GM18909 (cell line): ENCODE measurements around the gene OR1N1.
"Not testable (repeated sequence)": the region's sequence is repeated elsewhere in the genome, so short reads cannot be mapped to it uniquely, and the experiment has no call there.

ENCODE experiments used
- ATAC-seq: cut with Tn5 transposase; IDR thresholded peaks from one replicate; pipeline ENCODE4 v1.9.1; 2021; ENCODE audit warnings: mild to moderate bottlenecking; ENCODE audit not compliant: unreplicated experiment, poor library complexity

OR1N1 gene, protein sequence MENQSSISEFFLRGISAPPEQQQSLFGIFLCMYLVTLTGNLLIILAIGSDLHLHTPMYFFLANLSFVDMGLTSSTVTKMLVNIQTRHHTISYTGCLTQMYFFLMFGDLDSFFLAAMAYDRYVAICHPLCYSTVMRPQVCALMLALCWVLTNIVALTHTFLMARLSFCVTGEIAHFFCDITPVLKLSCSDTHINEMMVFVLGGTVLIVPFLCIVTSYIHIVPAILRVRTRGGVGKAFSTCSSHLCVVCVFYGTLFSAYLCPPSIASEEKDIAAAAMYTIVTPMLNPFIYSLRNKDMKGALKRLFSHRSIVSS

DNA sequence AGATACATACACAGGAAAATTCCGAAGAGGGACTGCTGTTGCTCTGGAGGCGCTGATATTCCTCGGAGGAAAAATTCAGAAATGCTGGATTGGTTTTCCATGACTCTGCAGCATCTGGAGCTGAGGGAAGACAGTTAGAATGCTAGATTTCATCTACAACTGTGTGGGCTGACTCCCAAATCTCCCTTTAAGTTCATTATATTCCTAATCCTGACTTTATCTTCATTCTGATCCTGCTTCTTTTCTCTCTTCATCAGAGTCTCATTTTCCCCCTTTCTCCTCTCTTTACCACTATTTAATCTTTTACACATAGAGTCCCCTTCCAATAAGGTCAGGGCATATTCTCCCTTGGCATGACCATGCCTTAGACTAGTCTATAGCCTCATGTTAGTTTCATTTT, at the start of gene OR1N1:
Gene OR1N1, minus strand, starts transcription at position 101 of the 400 bp plus-strand sequence. Its CDS starts 0 bp downstream, at position 101.
- ATAC-seq = no peak

DNA sequence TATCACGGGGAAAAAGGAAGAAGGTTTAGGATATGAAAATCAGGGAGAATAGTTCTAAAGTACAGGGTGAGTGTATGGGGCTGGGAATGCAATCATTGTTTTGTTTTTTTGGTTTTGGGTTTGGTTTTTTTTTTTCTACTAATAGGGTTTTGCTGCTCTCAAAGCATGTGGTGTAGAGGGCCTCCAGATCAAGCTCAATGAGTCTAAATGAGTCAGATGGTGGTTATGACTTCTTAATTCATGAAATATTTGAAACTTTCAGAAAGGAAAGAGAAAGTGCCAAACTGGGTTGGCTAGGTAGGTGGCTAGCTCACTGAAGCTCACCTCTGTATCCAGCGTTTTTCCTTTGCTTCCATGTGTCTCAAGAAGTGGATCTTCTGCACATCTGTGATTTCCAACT, 45.4 kb upstream of the OR1N1 start:
- ATAC-seq = no peak

DNA sequence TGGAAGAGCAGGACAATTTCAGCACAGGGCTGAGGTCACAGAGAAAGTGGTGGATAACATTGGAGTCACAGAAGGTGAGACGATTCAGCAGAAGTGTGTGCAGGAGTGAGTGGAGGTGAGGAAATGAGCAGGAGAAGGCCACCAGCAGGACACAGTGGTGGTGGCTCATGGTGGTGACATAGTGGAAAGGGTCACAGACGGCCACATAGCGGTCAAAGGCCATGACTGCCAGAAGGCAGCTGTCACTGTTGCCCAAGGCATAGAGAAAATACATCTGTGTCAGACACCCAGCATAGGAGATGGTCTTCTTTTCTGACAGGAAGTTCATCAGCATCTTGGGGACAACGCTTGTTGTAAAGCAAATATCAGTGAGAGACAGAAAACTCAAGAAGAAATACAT, 40.8 kb upstream of the OR1N1 start:
- no peak for ATAC-seq

DNA sequence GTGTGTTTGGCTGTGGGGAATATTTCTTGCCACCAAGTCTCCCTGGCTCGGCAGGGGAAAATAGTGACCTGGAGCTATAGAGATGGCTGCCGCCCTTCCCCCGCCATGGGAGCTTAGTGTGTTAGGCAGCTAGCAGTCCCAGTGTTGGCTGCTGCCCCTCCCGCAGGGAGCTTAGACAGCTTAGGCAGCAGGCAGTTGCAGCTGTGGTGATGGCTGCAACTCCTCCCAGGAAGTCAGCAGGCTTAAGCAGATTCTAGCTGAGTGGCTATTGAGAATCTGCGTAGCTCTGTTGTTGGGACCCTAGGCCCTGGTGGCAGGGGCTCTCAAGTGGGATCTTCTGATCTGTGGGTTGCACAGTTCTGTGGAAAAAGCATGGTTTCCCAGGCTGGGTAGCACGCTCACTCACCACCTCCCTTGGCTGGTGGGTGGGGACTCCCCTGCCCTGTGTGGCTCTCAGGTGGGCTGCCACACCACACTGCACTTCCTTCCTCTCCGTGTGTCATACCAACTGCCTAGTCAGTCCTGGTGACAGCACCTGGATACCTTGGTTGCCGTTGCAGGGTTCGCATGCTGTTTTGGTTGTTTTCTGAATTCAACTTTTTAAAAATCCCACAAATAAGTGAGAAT, 35.2 kb upstream of the OR1N1 start:
- ATAC-seq = no peak

DNA sequence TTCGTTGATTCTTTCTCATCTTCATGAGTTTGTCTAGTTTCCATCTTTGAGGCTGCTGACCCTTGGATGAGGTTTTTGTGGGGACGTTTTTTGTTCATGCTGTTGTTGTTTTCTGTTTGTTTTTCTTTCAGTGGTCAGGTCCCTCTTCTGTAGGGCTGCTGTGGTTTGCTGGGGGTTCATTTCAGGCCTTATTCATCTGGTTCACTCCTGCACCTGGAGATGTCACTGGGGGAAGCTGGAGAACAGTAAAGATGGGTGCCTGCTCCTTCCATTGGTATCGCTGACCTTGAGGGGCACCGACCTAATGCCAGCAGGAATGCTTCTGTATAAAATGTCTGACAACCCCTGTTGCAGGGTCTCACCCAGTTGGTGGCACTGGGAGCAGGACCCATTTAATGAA, 34.4 kb upstream of the OR1N1 start:
- no peak for ATAC-seq

DNA sequence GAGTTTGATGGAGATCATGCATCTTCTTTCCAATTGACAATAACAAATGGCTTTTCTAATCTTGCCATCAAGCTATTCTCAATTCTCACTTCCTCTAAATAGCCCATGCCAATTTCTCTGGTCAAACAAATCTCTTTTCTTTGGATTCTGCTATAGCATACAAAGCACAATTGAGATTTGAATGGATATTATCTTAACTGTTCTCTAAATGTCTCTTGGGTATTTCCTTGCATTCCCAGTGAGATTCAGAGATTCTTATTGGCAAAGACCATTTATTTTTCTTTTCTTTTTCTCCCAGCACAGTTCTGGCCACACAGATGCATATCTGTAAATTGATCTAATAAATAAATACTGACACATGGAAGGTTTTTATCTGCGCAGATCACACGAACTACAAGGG, 25.7 kb upstream of the OR1N1 start, which contains the start of gene OR1N2:
Gene OR1N2, plus strand, starts transcription at position 301 of the 400 bp plus-strand sequence. CDS start 100 bp downstream, outside the sequence.
- no peak for ATAC-seq

DNA sequence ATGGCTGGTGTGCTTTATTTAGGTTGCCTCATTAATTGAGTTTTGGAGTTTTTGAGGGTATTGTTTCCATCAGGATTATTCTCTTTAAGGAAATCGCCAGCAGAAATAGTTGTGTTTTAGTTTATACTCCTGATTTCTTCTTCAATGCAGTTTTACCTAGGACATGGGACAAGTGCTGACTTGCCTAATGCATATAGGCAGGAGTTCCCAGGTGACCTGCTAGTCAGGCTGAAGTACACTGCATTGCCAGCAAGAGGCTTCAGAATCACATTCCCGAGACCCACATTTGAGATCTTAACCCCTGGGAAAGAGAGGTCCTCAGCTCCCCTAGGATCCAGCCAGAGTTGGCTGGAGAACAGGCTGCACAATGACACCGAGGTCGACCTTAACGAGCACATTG, 24.3 kb upstream of the OR1N1 start:
- ATAC-seq = no peak

DNA sequence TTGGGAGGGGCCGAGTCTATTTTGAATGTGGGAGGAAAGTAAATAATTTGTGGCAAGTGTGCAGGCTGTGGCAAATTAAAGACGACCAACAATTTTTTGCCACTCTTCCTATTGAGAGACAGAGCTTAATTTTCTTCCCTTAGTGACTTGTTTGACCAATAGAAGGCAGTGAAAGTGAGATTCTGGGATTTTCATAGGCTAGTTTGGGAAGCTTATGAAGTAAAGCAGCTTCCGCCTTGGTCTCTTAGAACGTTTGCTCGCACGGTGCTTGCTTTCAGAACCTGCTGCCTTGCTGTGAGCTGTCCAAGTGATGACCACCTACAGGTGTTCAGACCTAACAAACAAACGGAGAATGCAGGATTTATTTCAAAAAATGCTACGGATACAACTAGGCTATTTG, 19.1 kb upstream of the OR1N1 start:
- ATAC-seq = no peak

DNA sequence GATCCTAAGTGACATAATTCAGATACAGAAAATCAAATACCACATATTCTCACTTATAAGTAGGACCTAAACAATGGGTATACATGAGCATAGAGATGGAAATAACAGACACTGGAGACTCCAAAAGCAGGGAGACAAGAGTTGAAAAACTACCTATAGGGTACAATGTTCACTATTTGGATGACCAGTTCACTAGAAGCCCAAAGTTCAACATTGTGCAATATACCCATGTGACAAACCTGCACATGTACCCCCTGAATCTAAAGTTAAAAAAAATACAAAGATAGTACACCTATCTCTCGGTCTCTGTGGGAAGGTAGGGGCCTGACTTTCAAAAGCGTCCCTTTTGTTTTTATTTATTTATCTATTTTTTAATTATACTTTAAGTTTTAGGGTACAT, 11.7 kb upstream of the OR1N1 start:
- no peak for ATAC-seq

DNA sequence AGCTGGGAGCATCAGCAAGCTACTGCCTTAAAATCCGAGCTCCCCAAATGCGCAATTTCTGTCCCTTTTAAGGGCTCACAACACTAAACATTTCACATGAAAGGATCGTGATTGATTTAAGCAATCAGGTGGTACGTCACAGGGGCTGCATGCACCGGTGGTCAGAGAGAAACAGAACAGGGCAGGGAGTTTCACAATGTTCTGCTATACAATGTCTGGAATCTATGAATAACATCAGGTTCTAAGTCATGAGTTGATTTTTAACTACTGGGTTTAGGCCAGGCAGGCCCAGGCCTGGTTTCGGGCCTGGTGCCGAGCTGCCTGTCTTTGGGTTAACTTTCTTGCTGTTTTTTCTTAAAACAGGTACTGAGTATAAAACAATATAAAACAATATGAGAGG, 10.0 kb upstream of the OR1N1 start:
- ATAC-seq = not testable (repeated sequence)

DNA sequence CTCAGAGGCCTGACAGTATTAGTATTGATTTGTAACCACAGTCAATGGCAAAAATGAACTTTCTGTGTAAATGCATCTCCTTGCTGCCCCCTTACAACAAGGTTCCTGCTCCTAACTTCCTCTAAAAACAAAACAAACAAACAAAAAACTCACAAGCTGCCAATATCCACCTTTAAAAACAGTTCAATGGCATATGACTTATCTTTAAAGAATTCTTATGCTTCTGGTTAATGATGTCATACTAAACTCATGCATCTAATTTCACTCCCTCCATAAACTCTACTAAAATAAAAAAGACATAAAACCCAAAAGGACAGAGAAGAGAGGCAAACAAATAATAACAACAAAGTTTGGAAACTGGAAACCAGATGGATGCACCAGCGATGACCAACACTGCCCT, 9.0 kb upstream of the OR1N1 start:
- no peak for ATAC-seq

DNA sequence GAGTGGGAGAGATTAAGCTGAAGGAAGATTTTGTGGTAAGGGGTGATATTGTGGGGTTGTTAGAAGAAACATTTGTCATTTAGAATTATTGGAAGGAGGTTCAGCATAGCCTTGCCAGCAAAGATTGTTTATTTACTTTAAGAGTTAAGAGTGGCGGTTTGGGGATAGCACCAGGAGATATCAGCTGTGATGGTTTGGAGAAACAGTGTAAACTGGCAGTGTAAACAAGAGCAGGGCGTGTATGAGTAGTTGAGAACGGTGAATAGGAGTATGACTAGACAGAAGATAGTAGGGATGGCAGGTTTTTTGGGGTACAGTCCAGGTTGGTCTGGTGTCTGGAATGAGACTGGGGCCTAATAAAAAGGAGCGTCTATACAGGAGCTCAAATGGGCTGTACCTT, 4.1 kb upstream of the OR1N1 start:
- not testable (repeated sequence) for ATAC-seq

DNA sequence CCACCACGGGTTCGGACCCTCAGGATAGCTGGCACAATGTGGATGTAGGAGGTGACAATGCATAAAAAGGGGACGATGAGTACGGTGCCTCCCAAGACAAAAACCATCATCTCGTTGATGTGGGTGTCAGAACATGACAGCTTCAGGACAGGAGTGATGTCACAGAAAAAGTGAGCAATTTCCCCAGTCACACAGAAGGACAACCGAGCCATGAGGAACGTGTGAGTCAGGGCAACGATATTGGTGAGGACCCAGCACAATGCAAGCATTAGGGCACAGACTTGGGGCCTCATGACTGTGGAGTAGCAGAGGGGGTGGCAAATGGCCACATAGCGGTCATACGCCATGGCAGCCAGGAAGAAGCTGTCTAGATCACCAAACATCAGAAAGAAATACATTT, 491 bp downstream of the OR1N1 start:
- no peak for ATAC-seq

DNA sequence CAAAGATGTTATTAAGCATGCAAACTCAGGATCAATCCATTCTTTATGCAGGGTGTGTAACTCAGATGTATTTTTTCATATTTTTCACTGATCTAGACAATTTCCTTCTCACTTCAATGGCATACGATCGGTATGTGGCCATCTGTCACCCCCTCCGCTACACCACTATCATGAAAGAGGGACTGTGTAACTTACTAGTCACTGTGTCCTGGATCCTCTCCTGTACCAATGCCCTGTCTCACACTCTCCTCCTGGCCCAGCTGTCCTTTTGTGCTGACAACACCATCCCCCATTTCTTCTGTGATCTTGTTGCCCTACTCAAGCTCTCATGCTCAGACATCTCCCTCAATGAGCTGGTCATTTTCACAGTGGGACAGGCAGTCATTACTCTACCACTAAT, 7.7 kb downstream of the OR1N1 start:
- ATAC-seq = no peak

DNA sequence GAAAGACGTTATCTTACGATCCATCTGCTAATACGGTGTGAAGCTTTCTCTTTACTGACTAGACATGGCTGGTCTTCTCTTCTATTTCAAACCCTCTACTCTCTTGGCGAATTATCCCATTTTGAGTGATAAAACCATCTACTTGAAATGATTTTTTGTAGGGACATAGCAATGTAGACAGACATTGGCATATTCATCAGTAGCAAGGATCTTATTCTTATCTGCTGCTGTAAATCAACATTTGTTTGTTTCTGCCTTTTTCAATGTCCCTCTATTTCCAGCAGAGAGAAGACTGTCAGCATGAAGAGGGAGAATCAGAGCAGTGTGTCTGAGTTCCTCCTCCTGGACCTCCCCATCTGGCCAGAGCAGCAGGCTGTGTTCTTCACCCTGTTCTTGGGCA, 8.3 kb downstream of the OR1N1 start, which contains the start of gene OR1J4:
Gene OR1J4, plus strand, starts transcription at position 301 of the 400 bp plus-strand sequence. Its CDS starts 0 bp downstream, at position 301.
- ATAC-seq = no peak

DNA sequence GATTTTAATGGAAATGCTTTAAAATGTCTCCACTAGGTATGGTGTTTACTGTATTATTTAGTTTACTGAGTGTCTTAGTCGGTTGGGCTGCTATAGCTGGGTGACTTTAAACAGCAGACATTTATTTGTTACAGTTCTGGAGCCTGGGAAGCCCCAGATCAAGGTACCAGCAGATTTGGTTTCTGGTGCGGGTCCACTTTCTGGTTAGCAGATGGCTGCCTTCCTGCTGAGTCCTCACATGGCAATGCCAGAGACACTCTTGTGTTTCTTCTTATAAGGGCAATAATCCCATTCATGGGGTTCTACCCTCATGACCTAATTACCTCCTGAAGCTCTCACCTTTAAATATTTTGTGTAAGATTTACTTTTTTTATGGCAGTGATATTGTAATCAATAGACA, 8.9 kb downstream of the OR1N1 start:
- ATAC-seq = no peak

DNA sequence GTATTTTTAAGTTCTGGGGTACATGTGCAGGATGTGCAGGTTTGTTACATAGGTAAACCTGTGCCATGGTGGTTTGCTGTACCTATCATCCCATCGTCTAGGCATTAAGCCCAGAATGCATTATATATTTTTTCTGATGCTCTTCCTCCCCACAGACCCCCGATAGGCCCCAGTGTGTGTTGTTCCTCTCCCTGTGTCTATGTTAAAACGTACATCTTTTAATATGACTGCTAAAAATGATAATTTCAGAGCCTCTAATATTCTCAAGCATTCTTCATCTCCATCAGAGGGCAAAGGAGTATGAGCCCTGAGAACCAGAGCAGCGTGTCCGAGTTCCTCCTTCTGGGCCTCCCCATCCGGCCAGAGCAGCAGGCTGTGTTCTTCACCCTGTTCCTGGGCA, 16.6 kb downstream of the OR1N1 start, which contains the start of gene OR1J2:
Gene OR1J2, plus strand, starts transcription at position 301 of the 400 bp plus-strand sequence. Its CDS starts 0 bp downstream, at position 301.
- ATAC-seq = no peak

DNA sequence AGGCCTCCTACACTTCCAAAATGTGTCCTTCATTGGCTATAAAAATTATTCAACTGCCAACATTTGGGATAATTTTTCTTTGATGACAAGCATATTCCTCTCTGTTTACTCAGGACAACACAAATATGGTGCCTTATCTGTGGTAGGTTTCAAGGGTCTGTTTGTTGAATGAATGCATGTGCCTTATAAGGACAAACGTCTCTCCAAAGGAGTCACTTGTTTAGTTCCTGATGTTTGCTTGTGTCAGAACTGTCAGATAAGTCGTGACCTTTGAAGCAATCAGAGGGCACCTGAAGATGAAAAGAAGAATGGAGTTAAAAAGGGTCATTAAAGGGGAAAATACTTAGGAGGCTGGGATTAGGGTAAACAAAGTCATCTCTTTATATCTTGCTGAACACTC, 20.1 kb downstream of the OR1N1 start:
- no peak for ATAC-seq

DNA sequence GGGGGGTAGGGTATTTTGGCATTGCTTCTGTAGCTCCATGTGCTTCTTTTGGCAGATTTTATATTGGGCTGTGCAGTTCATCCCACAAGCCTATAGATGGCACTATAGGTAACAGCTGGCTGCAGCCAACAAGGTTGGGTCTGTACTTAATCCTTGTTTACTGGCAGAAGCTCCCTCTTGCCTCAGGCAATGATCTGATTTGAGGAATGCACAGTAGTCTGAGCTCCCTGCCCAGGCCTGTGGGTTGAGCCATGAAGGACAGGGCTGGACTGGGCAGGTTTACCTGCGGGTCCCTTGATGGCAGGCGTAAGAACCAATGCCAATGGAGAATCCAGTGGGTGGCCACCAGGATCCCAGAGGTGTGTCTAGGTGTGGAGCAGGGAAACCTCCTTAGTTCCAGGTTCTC, 28.2 kb downstream of the OR1N1 start:
- ATAC-seq = peak; percentile 55

DNA sequence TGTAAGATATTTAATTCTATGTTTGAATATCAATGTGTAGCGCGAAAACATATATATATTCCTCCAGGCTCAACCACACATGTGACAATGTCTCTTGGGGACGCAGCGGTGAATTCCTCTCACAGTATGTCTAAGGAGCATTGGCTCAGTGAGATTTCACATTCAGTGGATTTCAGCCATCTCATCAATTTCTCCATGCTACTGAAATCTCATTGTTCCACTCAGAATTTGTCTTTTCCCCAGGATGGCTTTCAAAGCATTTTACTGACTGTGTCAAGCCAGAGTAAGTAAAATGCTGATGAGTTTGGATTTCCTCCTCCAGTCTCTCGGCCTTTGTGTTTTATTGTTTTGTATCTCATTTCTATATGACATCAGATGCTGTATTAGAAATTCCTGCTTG, 48.0 kb downstream of the OR1N1 start:
- no peak for ATAC-seq

DNA sequence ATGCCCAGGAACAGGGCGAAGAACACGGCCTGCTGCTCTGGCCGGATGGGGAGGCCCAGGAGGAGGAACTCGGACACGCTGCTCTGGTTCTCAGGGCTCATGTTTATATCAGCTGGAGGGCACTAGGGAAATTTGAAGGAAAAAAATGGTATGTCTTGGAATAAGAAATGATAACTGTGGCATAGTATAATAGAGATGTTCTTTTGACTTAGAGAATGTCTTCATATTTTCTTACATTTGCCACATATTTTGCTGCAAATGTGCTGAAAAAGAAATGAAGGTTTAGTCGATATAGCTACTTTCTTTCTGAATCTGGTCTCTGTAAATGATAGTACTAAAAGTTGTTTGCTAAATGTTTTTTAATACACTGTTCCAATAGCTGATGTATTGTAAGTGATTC, 49.3 kb downstream of the OR1N1 start, which contains the start of gene OR1J1:
Gene OR1J1, minus strand, starts transcription at position 101 of the 400 bp plus-strand sequence. Its CDS starts 0 bp downstream, at position 101.
- no peak for ATAC-seq

DNA sequence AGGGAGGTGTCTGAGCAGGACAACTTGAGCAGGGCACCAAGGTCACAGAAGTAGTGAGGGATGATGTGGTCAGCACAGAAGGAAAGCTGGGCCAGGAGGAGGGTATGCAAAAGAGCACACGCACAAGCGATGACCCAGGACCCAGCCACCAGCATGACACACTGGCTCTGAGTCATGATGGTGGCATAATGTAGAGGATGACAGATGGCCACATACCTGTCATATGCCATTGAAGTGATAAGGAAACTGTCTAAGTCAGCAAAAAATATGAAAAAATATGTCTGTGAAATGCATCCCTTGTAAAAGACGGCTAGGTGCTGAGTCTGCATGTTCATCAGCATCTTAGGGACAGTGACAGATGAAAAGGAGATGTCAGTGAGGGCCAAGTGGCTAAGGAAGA, 49.7 kb downstream of the OR1N1 start:
- no peak for ATAC-seq
